ENCODE measurements around the gene NLRP2B. TPM values are rescaled to one million over a fixed set of nuclear protein-coding genes. Genes with fewer than 3 reads are reported as not detected.
"Not testable (repeated sequence)": the region's sequence is repeated elsewhere in the genome, so short reads cannot be mapped to it uniquely, and the experiment has no call there.

NLRP2B gene
- total RNA-seq, 1 donor, result 0.10 TPM

DNA sequence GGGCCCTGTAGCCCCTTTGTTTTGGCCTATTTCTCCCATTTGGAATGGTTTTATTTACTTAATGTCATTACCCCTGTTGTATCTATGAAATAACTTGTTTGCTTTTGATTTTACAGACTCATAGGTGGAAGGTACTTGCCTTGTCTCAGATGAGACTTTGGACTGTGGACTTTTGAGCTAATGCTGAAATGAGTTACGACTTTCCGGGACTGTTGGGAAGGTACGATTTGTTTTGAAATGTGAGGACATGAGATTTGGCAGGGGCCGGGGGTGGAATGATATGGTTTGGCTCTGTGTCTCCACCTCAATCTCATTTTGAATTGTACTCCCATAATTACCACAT is 39.4 kb downstream of the NLRP2B start:
- no peaks in the 10 kb centered on the region for H3K4me1 ChIP-seq (ENCODE audit: insufficient read depth, low read length)
- H3K27me3 ChIP-seq (ENCODE audit: insufficient read depth, low read length), result no peaks in the 10 kb centered on the region
- H3K9me3 ChIP-seq (ENCODE audit: low read depth, low read length), result peaks cover 6% of the 10 kb centered on the region
- no peak overlapping the region for H3K4me3 ChIP-seq (ENCODE audit: low read length)

DNA sequence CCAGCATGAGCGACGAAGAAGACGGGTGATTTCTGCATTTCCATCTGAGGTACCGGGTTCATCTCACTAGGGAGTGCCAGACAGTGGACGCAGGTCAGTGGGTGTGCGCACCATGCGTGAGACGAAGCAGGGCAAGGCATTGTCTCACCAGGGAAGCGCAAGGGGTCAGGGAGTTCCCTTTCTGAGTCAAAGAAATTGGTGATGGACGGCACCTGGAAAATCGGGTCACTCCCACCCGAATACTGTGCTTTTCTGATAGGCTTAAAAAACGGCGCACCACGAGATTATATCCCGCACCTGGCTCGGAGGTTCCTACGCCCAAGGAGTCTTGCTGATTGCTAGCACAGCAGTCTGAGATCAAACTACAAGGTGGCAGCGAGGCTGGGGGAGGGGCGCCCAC is 50.6 kb downstream of the NLRP2B start:
- not testable (repeated sequence) for H3K9me3 ChIP-seq (ENCODE audit: low read depth, low read length); H3K4me1 ChIP-seq (ENCODE audit: insufficient read depth, low read length); H3K27me3 ChIP-seq (ENCODE audit: insufficient read depth, low read length); H3K4me3 ChIP-seq (ENCODE audit: low read length)

Other genes starting within 250 kb of the NLRP2B start
- 45.3 TPM for gene ZXDB, start 88.2 kb downstream of the NLRP2B start, total RNA-seq
- gene ZXDA, start 230.2 kb upstream of the NLRP2B start, total RNA-seq, result 27.4 TPM